NCI-H1694 (cell line): ENCODE data around the gene TMEM184A.

ENCODE experiments used
- DNase-seq: peaks from one replicate; lab custom pipeline; 2025; lab: John Stamatoyannopoulos, UW

TMEM184A gene

DNA sequence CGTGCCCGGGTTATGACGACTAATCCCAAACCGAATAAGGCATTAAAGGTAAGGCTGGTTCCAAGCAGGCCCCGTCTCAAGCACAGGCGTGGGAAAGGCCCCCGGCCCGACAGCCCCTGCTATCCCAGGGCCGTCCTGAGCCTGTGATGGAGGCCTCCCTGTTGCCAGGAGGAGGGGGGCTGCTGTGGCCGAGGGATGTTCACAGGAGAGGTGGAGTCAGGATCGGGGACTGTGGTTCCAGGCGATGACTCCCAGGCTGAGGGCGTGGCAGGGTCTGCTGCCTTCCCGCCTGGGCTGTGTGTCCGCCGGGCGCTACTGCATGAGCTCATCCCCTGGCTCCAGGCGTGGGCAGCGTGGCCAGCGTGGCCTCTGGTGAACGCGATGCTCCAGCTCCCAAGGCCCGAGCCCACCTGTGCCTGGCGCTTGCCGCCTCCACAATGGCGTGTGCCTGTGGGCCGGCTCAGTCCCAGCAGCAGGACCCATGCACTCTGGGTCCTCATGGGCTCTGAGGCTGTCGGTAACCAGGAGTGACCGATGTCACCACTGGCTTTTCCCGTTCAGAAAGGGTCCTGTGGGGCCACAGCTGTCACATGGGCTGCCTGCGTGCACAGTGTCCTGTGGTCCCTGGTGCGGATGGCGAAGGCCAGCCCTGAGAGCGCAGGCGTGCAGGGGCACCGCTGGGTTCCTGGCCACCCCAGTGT, 16.7 kb downstream of the TMEM184A start:
- DNase-seq = no peak

DNA sequence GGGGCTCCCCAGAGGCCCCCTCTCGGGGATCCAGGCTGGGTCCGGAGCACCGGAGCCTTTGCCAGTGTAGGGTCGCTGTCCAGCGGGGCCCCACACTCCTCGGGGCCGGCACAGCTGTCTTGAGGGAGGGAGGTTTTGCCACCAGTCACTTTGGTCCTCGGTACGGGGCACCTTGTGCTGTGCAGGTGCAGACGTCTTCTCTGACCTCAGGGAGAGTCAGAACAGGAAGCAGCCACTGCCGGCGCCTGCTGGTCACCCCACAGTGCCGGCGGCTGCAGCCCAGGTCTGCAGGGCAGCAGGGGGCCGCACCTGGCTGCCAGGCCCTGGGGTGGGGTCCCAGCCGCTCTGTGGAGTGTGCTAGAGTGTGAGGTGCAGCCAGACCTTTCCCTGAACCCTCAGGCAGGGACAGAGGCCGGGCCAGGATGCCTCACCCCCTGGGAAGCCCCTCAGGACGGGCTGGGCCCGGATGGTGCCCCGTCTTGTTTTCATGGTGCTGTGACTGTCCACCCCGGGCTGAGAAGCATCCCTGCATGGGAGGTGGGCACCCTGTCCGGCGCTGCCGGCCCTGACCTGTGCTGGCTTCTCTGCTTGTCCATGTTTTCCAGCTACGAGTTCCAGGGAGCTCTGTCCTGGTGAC, 17.3 kb downstream of the TMEM184A start:
- no peak for DNase-seq

- peak; percentile 42 for DNase-seq
Observed at GRCh38 chr7:1537535-1538412, 18.2 kb downstream of the TMEM184A start.

GRCh38 chr7:1536743-1537534, 19.1 kb downstream of the TMEM184A start:
- DNase-seq = no peak

- DNase-seq = no peak
Observed at GRCh38 chr7:1536455-1536742, 19.6 kb downstream of the TMEM184A start.

- DNase-seq = no peak
Observed at GRCh38 chr7:1535701-1536454, 20.1 kb downstream of the TMEM184A start.

DNA sequence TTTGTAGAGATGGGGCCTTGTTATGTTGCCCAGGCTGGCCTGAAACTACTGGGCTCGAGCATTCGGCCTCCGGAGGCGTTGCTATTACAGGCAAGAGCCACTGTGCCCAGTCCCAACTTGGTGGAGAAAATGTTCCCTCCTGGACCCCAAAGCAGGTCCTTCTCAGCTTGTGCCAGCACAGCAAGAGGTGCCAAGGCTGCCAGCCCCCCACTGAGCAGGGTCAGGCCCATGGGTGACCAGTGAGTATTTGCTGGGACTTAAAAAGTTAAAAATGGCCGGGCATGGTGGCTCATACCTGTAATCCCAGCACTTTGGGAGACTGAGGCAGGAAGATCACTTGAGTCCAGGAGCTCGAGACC, 20.9 kb downstream of the TMEM184A start:
- no peak for DNase-seq

DNA sequence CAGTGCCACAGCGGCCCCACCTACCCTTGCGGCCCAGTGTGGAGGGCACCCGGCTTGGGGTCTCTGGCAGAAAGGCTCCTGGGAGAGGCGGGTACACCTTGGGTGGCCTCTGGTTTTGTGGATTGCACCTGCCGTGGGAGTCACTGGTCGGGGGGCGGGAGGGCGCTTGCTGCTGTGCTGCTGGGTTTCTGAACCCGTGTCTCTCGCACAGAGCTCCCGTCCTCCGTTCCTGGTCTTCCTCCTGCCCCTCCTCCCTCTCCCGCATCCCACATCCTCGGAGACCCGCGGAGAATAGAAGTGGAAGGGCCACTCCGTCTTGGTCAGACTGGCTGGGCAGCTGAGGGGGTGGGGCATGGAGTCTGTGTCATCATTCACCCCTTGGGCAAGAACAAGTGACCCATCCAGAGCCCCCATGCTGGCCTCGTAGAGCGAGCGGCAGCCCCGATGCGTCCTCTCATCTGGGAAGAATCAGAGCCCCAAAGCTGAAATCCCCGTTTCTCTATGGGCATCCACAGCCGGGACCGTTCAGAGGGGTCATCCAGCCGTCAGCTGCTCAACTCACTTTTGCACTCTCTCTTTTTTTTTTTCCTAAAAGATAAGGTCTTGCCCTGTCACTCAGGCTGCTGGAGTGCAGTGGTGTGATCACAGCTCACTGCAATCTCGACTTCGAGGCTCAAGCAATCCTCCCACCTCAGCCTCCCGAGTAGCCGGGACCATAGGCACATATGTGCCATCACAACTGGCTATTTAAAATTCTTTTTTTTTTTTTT, 21.5 kb downstream of the TMEM184A start:
- DNase-seq = no peak

- DNase-seq = peak; percentile 1
Observed at GRCh38 chr7:1533547-1534329, 22.3 kb downstream of the TMEM184A start.

DNA sequence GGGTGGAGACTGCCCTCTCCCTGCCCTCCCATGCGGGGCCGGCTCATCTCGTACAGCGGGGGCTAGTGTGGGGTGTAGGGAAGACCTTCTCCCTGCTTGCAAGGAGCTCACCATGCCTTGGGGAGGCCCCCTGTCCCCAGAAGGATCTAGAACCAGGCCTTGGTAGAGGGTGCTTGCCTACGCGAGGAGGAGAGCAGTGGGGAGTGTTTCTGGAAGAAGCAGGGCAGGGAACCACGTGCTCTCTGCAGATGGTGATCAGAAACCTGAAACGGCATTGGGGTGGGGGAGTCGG, 22.8 kb downstream of the TMEM184A start:
- DNase-seq = no peak

- DNase-seq = no peak
Observed at GRCh38 chr7:1532456-1533254, 23.4 kb downstream of the TMEM184A start.

DNA sequence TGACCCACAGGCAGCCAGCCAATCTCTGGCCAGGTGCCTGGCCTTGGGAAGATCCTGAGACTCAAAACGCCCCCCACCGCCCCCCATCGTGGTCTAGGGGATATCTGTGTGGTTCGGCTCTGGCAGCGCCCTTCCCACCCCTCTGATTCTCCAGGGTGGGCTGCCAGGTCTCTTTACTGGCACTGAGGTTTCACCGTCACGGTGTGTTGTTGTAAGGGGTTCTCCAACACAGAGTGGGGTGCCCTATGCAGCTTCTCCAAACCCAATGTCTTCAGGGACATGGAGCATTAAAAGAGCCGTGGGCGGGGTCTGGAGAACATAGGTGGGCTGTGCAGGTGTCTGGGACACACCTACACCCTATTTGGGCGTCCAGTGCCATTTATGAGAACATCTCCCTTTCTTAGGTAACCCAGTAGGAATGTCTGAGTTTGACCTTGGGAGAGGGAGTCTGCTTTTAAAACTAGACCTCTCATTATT, 24.0 kb downstream of the TMEM184A start:
- no peak for DNase-seq

DNA sequence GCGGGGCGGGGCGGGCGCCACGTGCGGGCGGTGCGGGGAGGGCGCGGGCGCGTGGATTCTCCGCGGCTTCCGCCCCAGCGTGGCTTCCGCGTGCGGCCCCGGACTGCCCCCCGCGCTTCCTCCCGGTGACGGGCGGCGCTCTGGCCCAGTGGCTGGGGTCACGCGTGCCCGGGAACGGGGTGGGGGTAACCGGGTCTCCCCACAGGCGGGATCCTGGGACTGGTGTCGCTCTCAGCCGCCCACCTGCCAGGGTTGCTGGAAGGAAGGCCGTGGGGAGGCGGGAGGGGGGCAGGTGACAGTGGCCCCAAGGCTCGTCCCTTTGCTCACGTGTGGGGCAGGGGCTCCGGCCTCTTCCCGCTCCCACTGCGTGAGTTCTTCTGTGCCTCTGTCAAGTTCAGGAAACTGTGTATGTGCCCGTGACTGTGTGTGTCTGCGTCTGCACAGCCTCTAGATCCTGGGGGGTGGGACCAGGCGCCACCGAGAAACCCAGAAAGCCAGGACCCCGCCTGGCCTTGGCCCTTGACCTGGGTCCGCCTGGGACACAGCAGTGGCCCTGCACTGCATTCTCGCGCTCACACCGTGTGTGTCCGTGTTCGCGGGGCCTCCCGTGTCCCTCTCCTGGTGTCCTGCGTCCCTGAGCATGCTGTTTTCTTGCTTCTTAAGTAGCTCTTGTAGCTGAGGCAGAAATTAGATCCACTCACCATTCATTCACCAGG, 24.6 kb downstream of the TMEM184A start:
- no peak for DNase-seq

DNA sequence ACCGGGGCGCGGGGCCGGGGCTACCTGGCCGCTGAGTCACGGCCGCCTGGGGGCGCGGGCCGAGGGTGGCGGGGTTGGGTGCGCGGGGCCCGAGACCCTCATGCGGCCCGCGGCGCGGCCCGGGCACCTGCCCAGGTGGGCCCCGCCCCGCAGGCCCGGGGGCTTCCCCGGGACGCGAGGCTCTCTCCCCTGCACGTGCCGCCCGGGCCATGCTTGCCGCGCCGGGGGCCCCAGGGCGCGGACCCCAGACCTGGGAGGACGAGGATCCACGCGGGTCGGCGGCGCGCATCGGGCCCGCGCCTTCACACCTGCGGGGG, 25.1 kb downstream of the TMEM184A start:
- no peak for DNase-seq

GRCh38 chr7:1529383-1530116, 26.5 kb downstream of the TMEM184A start:
- no peak for DNase-seq

GRCh38 chr7:1526271-1526754, 29.7 kb downstream of the TMEM184A start:
- no peak for DNase-seq

DNA sequence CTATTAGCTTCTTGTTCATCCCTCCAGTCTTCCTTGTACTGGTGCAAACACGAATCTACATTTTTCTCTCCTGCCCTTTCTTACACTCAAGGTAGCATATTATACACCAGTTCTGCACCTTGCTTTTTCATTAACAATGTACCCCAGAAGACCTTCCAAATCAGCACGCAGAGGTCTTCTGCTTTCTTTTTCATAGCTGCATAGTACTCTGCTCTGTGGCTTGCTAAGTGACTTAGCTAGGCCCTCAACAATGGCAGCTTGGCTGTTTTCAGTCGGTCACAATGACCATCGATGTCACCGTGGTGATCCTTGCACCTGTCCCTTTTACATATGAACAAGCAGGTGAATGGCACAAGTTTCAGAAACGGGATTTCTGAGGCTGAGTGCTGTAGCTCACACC, 30.6 kb downstream of the TMEM184A start:
- no peak for DNase-seq

- DNase-seq = no peak
Observed at GRCh38 chr7:1523844-1524243, 32.2 kb downstream of the TMEM184A start.
